Endothelial cell of umbilical vein (primary cell): ENCODE results near the gene CASP6. TPM values are rescaled to one million over a fixed set of nuclear protein-coding genes. Genes with fewer than 3 reads are reported as not detected.

Source experiments
- BruUV-seq: library from RNA; stranded (reverse); fragments of 400-500 nt; replicated peaks from 2 replicates; lab custom pipeline; 2021; lab: Mats Ljungman, UMichigan
- CTCF ChIA-PET: fragments of 300-600, 350-600 bp; sonication (Branson Sonifier 250); formaldehyde crosslinking; loops from one replicate; lab custom pipeline; 2021; ENCODE audit warnings: antibody characterized with exemption, inconsistent platforms; lab: Charles Lee
- POLR2A ChIA-PET: fragments of 300-600, 350-600 bp; sonication (Branson Sonifier 250); formaldehyde crosslinking; loops from one replicate; lab custom pipeline; 2021; ENCODE audit warnings: antibody characterized with exemption, inconsistent platforms; lab: Charles Lee
- DNase-seq: peaks from one replicate; pipeline ENCODE4 v3.0.0-alpha.2; 2011; ENCODE audit warnings: low read depth, low spot score
- FAIRE-seq: peaks from 2 replicates; lab custom pipeline; 2011; peaks lifted over from hg19 to GRCh38; lab: Jason Lieb, UNC
- H2AFZ ChIP-seq: 2 replicates; pipeline ENCODE4 v1.6.0; 2012; ENCODE audit warnings: low read depth, low read length, control low read depth, inconsistent platforms
- H3K27ac ChIP-seq: 2 replicates; pipeline ENCODE4 v1.5.1; 2011; ENCODE audit warnings: low read depth, mild to moderate bottlenecking, control low read depth, low read length, moderate library complexity; ENCODE audit not compliant: insufficient read depth
- H3K27me3 ChIP-seq, 2 experiments: 2 replicates each; pipeline versions ENCODE4 v1.6.0 to v1.6.1; 2011; ENCODE audit warnings: low read length in 2 of 2, mixed read lengths in 1 of 2; ENCODE audit not compliant: control insufficient read depth in 2 of 2, insufficient read depth in 2 of 2
- H3K36me3 ChIP-seq, 2 experiments: 2 replicates in 1 of 2; 3 replicates in 1 of 2; pipeline ENCODE4 v1.5.1; 2011; ENCODE audit warnings: low read length in 2 of 2, mild to moderate bottlenecking in 1 of 2, moderate library complexity in 1 of 2; ENCODE audit not compliant: control insufficient read depth in 2 of 2, insufficient read depth in 2 of 2; ENCODE audit errors: extremely low read depth in 1 of 2
- H3K4me1 ChIP-seq: 3 replicates; pipeline ENCODE4 v1.5.1; 2011; ENCODE audit warnings: mild to moderate bottlenecking, low read length; ENCODE audit not compliant: control insufficient read depth, insufficient read depth; ENCODE audit errors: extremely low read depth
- H3K4me2 ChIP-seq: 2 replicates; pipeline ENCODE4 v1.6.1; 2011; ENCODE audit warnings: low read length, control low read depth, mixed read lengths; ENCODE audit not compliant: insufficient read depth
- H3K4me3 ChIP-seq, 3 experiments: fragments of 200-600 bp in 1 of 3; sonication (generic), shearing (Covaris generic) in 1 of 3; replicated peaks in 1 of 3; 2 replicates each; pipeline ENCODE4 v1.5.1; 2011 to 2016; ENCODE audit warnings: control low read depth in 3 of 3, low read length in 3 of 3, mild to moderate bottlenecking in 2 of 3, inconsistent platforms in 1 of 3, low read depth in 1 of 3, moderate library complexity in 1 of 3; ENCODE audit not compliant: insufficient read depth in 1 of 3
- H3K79me2 ChIP-seq: 2 replicates; pipeline ENCODE4 v1.6.0; 2012; ENCODE audit warnings: low read length, inconsistent platforms; ENCODE audit not compliant: control insufficient read depth, insufficient read depth
- H3K9ac ChIP-seq: replicated peaks from 2 replicates; pipeline ENCODE3; 2011; ENCODE audit warnings: low read length, control low read depth; ENCODE audit not compliant: insufficient read depth; ENCODE audit errors: extremely low read depth
- H3K9me1 ChIP-seq: replicated peaks from 3 replicates; pipeline ENCODE4 v1.6.0; 2011; ENCODE audit warnings: mild to moderate bottlenecking, low read length; ENCODE audit not compliant: control insufficient read depth, insufficient read depth; ENCODE audit errors: extremely low read depth
- H3K9me3 ChIP-seq: replicated peaks from 2 replicates; pipeline ENCODE4 v1.5.1; 2012; ENCODE audit warnings: low read length, inconsistent platforms; ENCODE audit not compliant: control insufficient read depth, insufficient read depth
- H4K20me1 ChIP-seq: replicated peaks from 2 replicates; pipeline ENCODE3; 2011; ENCODE audit warnings: mild to moderate bottlenecking, low read length; ENCODE audit not compliant: control insufficient read depth, insufficient read depth; ENCODE audit errors: extremely low read depth
- EZH2 ChIP-seq: IDR thresholded peaks from 2 replicates; pipeline ENCODE4 v1.6.1; 2012; ENCODE audit warnings: borderline replicate concordance, low read depth, mild to moderate bottlenecking, moderate library complexity, low read length, inconsistent platforms; ENCODE audit not compliant: severe bottlenecking
- FOS ChIP-seq: IDR thresholded peaks from 2 replicates; pipeline ENCODE4 v1.6.1; 2011; ENCODE audit warnings: mild to moderate bottlenecking, low read length, moderate library complexity, borderline replicate concordance; ENCODE audit not compliant: insufficient read depth
- GATA2 ChIP-seq: IDR thresholded peaks from 2 replicates; pipeline ENCODE4 v1.7.0; 2011; ENCODE audit warnings: low read depth, mild to moderate bottlenecking, moderate library complexity, mixed read lengths, low read length; ENCODE audit not compliant: insufficient read length, insufficient read depth
- JUN ChIP-seq: IDR thresholded peaks from 2 replicates; pipeline ENCODE4 v1.6.1; 2011; ENCODE audit warnings: borderline replicate concordance, low read depth; ENCODE audit not compliant: insufficient read length, insufficient read depth
- MYC ChIP-seq: IDR thresholded peaks from one replicate; pipeline ENCODE4 v1.6.1; 2011; ENCODE audit warnings: mild to moderate bottlenecking, low read depth, low read length
- POLR2A ChIP-seq: IDR thresholded peaks from 2 replicates; pipeline ENCODE4 v1.6.1; 2012; ENCODE audit warnings: low read depth, mild to moderate bottlenecking, control low read depth, low read length
- POLR2AphosphoS5 ChIP-seq: IDR thresholded peaks from 2 replicates; pipeline ENCODE4 v1.6.1; 2012; ENCODE audit warnings: low read depth, mild to moderate bottlenecking, control low read depth, low read length, moderate library complexity; ENCODE audit not compliant: insufficient read depth
- dilution Hi-C: fragments of 300-500 bp; cut with MboI; formaldehyde crosslinking; loops from one replicate; pipeline ENCODE4 v1.15.0; 2019; ENCODE audit warnings: low sequenced_read_pairs; ENCODE audit not compliant: extremely low pct_ligation_motif_present
- intact Hi-C: fragments of 100-400 bp; cut with micrococcal nuclease; formaldehyde crosslinking; loops from one replicate; pipeline ENCODE4 v1.10.0; 2022
- polyA plus RNA-seq, 4 experiments: library from polyadenylated mRNA; depleted of rRNA in 3 of 4; stranded (reverse) in 3 of 4; unstranded in 1 of 4; fragments of >200 nt; gene quantifications; 2 replicates each; pipeline versions ENCODE4 v1.2.1 to v1.2.3, GENCODE V29; 2011 to 2012; ENCODE audit warnings: missing spikeins in 1 of 4
- total RNA-seq: library from RNA; stranded (reverse); gene quantifications from 2 replicates; pipeline ENCODE4 v1.2.3, GENCODE V29; 2021
- TF ChIP-seq, protein P1 (sequence below), 2 donors: IDR thresholded peaks; 1 replicate in 1 of 2; 2 replicates in 1 of 2; pipeline ENCODE4 v1.5.1; 2011; ENCODE audit warnings: low read length in 2 of 2, mild to moderate bottlenecking in 2 of 2, moderate library complexity in 2 of 2, control low read depth in 1 of 2, inconsistent platforms in 1 of 2, low read depth in 1 of 2; ENCODE audit not compliant: insufficient read depth in 1 of 2; ENCODE audit errors: extremely low read depth in 1 of 2
- TF ChIP-seq, protein P2 (sequence below): IDR thresholded peaks from 2 replicates; pipeline ENCODE4 v1.6.1; 2011; ENCODE audit not compliant: insufficient read depth, insufficient read length

CASP6 gene
- total and polyA plus RNA-seq, 2 donors (not counting 3 experiments of a cell fraction or from before 2014, with no cell fraction given), result 35.4 to 52.1 TPM

DNA sequence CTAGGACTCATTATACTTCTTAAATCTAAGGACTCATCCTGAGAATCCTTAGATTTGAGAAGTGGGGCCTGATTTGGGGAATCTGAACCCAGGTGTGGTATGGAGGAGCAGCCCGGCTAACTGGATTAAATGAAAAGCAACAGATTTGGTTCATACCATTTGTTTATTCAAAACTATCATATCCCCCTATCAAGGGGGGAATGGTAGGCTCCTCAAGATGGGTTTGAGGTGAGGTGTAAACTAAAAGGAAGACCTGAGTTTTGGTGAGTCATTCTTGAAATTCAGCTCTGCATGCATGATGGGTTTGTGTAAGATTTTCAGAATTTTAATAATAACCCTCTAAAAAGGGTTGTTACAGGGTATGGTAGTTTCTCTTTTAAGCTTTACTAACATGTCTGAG lies 53.4 kb downstream of the CASP6 start:
- H3K9me1 ChIP-seq, result no peaks in the 10 kb centered on the region
- no peak overlapping the region for H3K4me2 ChIP-seq
- H3K79me2 ChIP-seq, result no peaks in the 10 kb centered on the region
- H3K9me3 ChIP-seq, result no peaks in the 10 kb centered on the region
- no peak for FAIRE-seq
- H4K20me1 ChIP-seq, result no peaks in the 10 kb centered on the region
- ChIA-PET CTCF (no interaction called here), POLR2A (no interaction called here)
- dilution Hi-C loops, result no loop called here
- intact Hi-C loops, result loop anchor here (2.0 kb wide), 1 partner anchor 217 kb away; the partner anchor contains the start of gene SEC24B
- no peak overlapping the region for H3K27ac ChIP-seq
- no peak overlapping the region for H3K4me3 ChIP-seq
- H3K36me3 ChIP-seq, result no peaks in the 10 kb centered on the region
- no peak overlapping the region for H3K9ac ChIP-seq
- no peaks in the 10 kb centered on the region for H3K27me3 ChIP-seq
- DNase-seq, result no peak
- H3K4me1 ChIP-seq, result peaks cover 11% of the 10 kb centered on the region
- H2AFZ ChIP-seq, result no peak overlapping the region
- BruUV-seq, result no TSS peak
- no peak for TF ChIP-seq FOS
- no peak for TF ChIP-seq POLR2A
- TF ChIP-seq EZH2, result no peak
- TF ChIP-seq, protein P1, sequence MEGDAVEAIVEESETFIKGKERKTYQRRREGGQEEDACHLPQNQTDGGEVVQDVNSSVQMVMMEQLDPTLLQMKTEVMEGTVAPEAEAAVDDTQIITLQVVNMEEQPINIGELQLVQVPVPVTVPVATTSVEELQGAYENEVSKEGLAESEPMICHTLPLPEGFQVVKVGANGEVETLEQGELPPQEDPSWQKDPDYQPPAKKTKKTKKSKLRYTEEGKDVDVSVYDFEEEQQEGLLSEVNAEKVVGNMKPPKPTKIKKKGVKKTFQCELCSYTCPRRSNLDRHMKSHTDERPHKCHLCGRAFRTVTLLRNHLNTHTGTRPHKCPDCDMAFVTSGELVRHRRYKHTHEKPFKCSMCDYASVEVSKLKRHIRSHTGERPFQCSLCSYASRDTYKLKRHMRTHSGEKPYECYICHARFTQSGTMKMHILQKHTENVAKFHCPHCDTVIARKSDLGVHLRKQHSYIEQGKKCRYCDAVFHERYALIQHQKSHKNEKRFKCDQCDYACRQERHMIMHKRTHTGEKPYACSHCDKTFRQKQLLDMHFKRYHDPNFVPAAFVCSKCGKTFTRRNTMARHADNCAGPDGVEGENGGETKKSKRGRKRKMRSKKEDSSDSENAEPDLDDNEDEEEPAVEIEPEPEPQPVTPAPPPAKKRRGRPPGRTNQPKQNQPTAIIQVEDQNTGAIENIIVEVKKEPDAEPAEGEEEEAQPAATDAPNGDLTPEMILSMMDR (IDR thresholded peaks at IDR 0.05; ENCODE audit: extremely low read depth in 1 of 2, insufficient read depth in 1 of 2, low read depth in 1 of 2, low read length in 2 of 2), result no peak
- TF ChIP-seq GATA2, result no peak
- TF ChIP-seq, protein P2, sequence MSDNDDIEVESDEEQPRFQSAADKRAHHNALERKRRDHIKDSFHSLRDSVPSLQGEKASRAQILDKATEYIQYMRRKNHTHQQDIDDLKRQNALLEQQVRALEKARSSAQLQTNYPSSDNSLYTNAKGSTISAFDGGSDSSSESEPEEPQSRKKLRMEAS, result no peak
- TF ChIP-seq POLR2AphosphoS5, result no peak
- no peak for TF ChIP-seq JUN
- TF ChIP-seq MYC, result no peak
